HEK293T (cell line): Measurements from ENCODE around the gene SLC1A1.

Experiments used
- CTCF ChIA-PET: fragments of 350-600 bp; formaldehyde crosslinking; extraction: SDS; loops from one replicate; lab custom pipeline; 2021; ENCODE audit warnings: antibody characterized with exemption, inconsistent platforms; lab: Yijun Ruan, JAX
- POLR2A ChIA-PET: fragments of 350-600 bp; formaldehyde crosslinking; extraction: SDS; loops from one replicate; lab custom pipeline; 2020; ENCODE audit warnings: antibody characterized with exemption, inconsistent platforms; lab: Yijun Ruan, JAX
- DNase-seq: peaks from one replicate; pipeline ENCODE4 v3.0.0; 2012; ENCODE audit warnings: mixed read lengths; ENCODE audit errors: extremely low spot score
- ARNT ChIP-seq: fragments of 450-650 bp; IDR thresholded peaks from 2 replicates; pipeline ENCODE4 v1.6.1; 2017; ENCODE audit warnings: mild to moderate bottlenecking
- BHLHE40 ChIP-seq: fragments of 450-650 bp; IDR thresholded peaks from 2 replicates; pipeline ENCODE4 v1.6.1; 2016; ENCODE audit warnings: mild to moderate bottlenecking, moderate library complexity, borderline replicate concordance
- CTBP1 ChIP-seq: fragments of 450-650 bp; IDR thresholded peaks from 2 replicates; pipeline ENCODE4 v1.6.1; 2016; ENCODE audit warnings: borderline replicate concordance
- ELF4 ChIP-seq: fragments of 450-650 bp; IDR thresholded peaks from 2 replicates; pipeline ENCODE4 v1.6.1; 2017; ENCODE audit warnings: antibody characterized with exemption
- FOXA1 ChIP-seq: fragments of 450-650 bp; IDR thresholded peaks from 2 replicates; pipeline ENCODE4 v1.6.1; 2016; ENCODE audit warnings: mild to moderate bottlenecking
- FOXK2 ChIP-seq: fragments of 450-650 bp; IDR thresholded peaks from 2 replicates; pipeline ENCODE4 v1.6.1; 2016; ENCODE audit warnings: mild to moderate bottlenecking
- FOXM1 ChIP-seq: fragments of 450-650 bp; IDR thresholded peaks from 2 replicates; pipeline ENCODE4 v1.6.1; 2017; ENCODE audit warnings: mild to moderate bottlenecking, borderline replicate concordance
- HDGF ChIP-seq: fragments of 450-650 bp; IDR thresholded peaks from 2 replicates; pipeline ENCODE4 v1.6.1; 2017; ENCODE audit warnings: antibody characterized with exemption, borderline replicate concordance
- L3MBTL2 ChIP-seq: fragments of 450-650 bp; conservative IDR thresholded peaks from 2 replicates; pipeline ENCODE4 v1.6.1; 2016; ENCODE audit warnings: mild to moderate bottlenecking
- LEF1 ChIP-seq: fragments of 450-650 bp; IDR thresholded peaks from 2 replicates; pipeline ENCODE4 v1.6.1; 2017; ENCODE audit warnings: mild to moderate bottlenecking, borderline replicate concordance
- NFRKB ChIP-seq: fragments of 450-650 bp; IDR thresholded peaks from 2 replicates; pipeline ENCODE4 v1.6.1; 2016; ENCODE audit warnings: mild to moderate bottlenecking, moderate library complexity
- SP1 ChIP-seq: fragments of 450-650 bp; IDR thresholded peaks from 2 replicates; pipeline ENCODE4 v1.6.1; 2017
- SUZ12 ChIP-seq: fragments of 450-650 bp; IDR thresholded peaks from 2 replicates; pipeline ENCODE4 v1.6.1; 2016; ENCODE audit warnings: mild to moderate bottlenecking
- TARDBP ChIP-seq: fragments of 450-650 bp; IDR thresholded peaks from 2 replicates; pipeline ENCODE4 v1.6.1; 2016
- ZNF384 ChIP-seq: fragments of 450-650 bp; IDR thresholded peaks from 2 replicates; pipeline ENCODE4 v1.6.1; 2016
- TF ChIP-seq, protein P1 (sequence below): fragments of 450-650 bp; IDR thresholded peaks from 2 replicates; pipeline ENCODE4 v1.6.1; 2016

Gene SLC1A1

DNA sequence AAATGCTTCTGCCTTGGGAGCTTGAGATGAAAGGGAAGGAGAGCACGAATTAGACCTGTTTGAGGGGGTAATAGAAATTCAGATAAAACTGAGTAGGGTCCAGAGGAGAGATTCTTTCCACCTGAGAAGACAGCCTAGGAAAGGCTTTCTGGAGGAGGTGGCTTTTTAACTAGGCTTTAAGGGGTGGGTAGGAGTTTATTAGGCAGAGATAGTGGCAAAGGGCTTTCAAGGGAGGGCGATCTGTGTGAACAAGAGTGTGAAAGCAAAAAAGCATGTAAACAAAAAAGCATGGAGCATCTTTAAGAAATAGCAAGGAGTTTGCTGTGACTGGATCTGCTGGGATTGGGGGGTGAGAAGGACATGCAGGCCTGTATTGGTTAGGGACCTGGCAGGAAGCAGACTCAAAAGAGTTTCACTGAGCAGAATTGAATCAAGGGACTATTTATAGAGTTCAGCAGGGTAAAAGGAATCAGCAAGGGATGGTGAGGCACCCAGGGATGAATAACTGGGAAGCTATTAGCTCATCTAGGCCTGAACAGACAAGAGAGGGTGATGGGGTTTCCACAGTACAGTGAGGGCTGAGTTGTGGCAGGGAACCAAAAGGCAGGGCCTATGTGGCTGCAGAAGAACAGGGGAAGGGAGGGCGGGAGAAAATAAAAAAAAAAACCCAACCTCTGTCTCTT, 18.8 kb downstream of the SLC1A1 start:
- POLR2A ChIA-PET, result no interaction called here
- no peak for DNase-seq
- TF ChIP-seq L3MBTL2 (no peak), FOXK2 (no peak), ZNF384 (no peak), TARDBP (no peak), ARNT (no peak), FOXM1 (no peak), SP1 (no peak), BHLHE40 (no peak), NFRKB (no peak), HDGF (no peak)
- TF ChIP-seq, protein P1, sequence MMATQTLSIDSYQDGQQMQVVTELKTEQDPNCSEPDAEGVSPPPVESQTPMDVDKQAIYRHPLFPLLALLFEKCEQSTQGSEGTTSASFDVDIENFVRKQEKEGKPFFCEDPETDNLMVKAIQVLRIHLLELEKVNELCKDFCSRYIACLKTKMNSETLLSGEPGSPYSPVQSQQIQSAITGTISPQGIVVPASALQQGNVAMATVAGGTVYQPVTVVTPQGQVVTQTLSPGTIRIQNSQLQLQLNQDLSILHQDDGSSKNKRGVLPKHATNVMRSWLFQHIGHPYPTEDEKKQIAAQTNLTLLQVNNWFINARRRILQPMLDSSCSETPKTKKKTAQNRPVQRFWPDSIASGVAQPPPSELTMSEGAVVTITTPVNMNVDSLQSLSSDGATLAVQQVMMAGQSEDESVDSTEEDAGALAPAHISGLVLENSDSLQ, result no peak
- CTCF ChIA-PET, result no interaction called here

- TF ChIP-seq TARDBP (no peak), ELF4 (no peak), CTBP1 (no peak), LEF1 (no peak), L3MBTL2 (no peak), NFRKB (no peak), HDGF (no peak), ZNF384 (no peak), FOXM1 (no peak), BHLHE40 (no peak)
- TF ChIP-seq, protein P1, result no peak
- ChIA-PET CTCF (no interaction called here), POLR2A (no interaction called here)
- no peak for DNase-seq
Measured at GRCh38 chr9:4509590-4509984, 19.3 kb downstream of the SLC1A1 start.

DNA sequence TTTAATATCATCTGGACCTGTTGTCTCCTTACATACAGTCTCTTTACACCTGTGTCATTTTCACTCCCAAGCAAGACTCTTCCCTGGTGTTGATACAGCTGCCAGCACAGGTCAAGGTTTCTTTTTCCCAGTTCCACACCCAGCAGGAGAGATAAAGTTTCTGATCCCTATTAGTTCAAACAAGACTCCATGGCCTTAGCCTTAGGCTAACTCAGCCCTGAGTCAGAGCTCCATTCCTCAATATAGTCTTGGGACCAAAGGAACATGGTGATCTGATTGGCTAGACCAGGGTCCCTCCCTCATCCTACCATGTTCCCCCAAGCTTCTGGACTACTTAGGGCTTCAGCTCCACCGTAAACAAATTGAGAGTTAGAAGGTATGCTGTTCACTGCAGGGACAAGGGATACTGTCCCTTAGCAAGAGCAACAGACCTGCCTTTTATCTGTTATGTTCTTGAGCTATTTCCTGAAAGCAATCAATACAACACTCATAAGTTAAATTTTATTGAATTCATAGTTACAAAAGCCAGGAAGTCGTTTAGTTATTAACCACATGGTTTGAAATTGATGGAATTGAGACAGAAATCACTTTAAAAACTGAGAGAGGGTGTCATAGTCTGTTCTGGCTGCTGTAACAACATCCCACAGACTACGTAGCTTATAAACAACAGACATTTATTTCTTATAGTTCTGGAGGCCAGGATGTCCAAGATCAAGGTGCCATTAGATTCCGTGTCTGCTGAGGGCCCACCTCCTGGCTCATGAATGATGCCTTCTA, 20.5 kb downstream of the SLC1A1 start:
- ChIA-PET POLR2A (no interaction called here), CTCF (no interaction called here)
- TF ChIP-seq ARNT (no peak), NFRKB (no peak), SUZ12 (no peak), HDGF (no peak), BHLHE40 (no peak), ELF4 (no peak), TARDBP (no peak), FOXM1 (no peak), L3MBTL2 (no peak), SP1 (no peak), ZNF384 (no peak), CTBP1 (no peak), FOXA1 (no peak), FOXK2 (no peak), LEF1 (no peak)
- TF ChIP-seq, protein P1, result no peak
- DNase-seq, result no peak

GRCh38 chr9:4514252-4515128, 24.2 kb downstream of the SLC1A1 start:
- CTCF ChIA-PET, result no interaction called here
- POLR2A ChIA-PET, result no interaction called here
- DNase-seq, result no peak
- TF ChIP-seq FOXK2 (no peak), SUZ12 (no peak), ARNT (no peak), NFRKB (no peak), L3MBTL2 (no peak), ELF4 (no peak), HDGF (no peak), CTBP1 (no peak), BHLHE40 (no peak), FOXA1 (no peak), SP1 (no peak), ZNF384 (no peak)
- TF ChIP-seq, protein P1, result no peak

DNA sequence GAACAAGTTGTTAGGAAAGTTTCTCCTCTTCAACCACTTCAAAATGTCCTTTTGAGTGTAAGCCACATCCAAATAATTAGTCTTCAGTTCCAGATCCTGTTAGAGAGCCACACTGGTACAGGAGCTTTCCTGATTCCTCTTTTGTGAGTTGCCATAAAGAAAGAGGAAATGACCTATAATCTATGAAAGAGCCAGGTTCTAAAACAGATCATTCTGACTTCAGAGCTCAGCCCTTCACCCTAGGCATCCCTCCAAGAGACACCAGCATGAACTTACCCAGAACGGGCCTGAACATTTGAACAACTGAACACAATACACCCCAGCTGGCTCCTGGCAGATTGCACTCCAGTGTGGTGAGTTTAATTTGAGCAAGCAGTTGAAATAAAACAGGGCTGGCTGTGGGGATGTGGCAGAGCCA, 25.7 kb downstream of the SLC1A1 start:
- no peak for TF ChIP-seq L3MBTL2
- TF ChIP-seq FOXA1, result no peak
- TF ChIP-seq TARDBP, result no peak
- no peak for TF ChIP-seq FOXM1
- no peak for TF ChIP-seq CTBP1
- no peak for TF ChIP-seq BHLHE40
- TF ChIP-seq FOXK2, result no peak
- TF ChIP-seq ARNT, result no peak
- TF ChIP-seq, protein P1, result no peak
- TF ChIP-seq HDGF, result no peak
- TF ChIP-seq LEF1, result no peak
- TF ChIP-seq SP1, result no peak
- DNase-seq, result no peak
- ChIA-PET POLR2A (no interaction called here), CTCF (no interaction called here)
